ENCODE measurements around the gene SCRG1. TPM values are rescaled to one million over a fixed set of nuclear protein-coding genes. Genes with fewer than 3 reads are reported as not detected.
A peak's percentile ranks its signal among the peaks of the same experiment; 100 is the strongest.

SCRG1 gene
- polyA plus RNA-seq, 12 donors, result 1.7 to 5.5 (median 2.7) TPM; not detected in 2

DNA sequence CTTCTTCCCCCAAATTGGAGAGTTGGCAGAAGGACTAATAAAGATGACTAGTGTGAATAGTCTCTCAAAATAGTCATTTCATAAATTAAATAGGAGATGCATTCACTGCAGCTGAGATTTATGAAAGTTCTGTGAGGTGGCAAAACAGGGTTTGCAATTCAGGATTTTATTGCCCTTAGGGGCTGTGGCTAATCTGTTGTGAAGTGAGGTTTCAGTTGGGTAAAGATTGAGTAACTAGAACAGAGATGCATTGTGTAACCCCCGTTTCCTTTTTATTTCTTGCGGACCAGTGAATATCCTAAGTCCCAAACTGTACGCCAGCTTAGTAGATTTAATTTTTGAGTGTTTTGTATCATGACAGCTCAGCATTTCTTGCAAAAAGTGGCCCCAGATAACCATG is 16.2 kb upstream of the SCRG1 start:
- DNase-seq, result no peak

DNA sequence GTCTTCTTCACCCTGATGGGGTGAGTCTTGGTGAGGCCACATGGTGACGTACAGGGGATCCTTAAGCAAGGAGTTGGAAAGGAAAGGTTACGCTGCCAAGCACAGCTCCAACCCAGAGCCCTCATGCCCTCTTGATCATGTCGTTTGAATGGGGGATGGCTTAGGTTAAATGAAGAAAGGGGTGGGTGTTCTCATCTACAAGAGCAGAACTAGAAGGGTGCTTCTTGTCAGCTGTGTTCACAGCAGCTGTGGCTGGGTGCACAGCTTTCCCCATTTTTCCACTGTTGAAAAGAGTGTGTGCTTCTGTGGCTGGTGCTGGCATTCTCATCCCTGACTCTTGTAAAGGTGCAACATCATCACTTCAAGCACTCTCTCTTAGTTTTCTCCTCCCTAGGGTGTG is 15.5 kb upstream of the SCRG1 start:
- DNase-seq, result no peak

DNA sequence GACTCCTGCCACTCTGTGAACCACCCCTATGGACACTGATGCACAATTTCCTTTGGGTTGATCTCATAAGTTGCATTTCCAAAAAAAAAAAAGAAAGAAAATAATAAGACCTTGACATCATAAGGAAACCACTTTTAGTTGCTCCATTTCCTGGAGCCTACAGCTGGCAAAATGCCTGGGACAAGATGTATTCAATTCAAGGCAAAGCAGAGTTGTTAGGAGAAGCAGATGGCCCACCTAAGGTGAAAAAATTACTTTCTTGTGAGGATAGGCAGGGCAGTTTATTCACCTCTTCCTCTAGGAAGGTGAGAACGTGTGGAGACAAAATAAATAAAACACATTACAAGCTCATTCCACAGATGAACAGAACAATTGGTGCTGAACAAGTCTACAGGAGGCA is 14.1 kb upstream of the SCRG1 start:
- no peak for DNase-seq

DNA sequence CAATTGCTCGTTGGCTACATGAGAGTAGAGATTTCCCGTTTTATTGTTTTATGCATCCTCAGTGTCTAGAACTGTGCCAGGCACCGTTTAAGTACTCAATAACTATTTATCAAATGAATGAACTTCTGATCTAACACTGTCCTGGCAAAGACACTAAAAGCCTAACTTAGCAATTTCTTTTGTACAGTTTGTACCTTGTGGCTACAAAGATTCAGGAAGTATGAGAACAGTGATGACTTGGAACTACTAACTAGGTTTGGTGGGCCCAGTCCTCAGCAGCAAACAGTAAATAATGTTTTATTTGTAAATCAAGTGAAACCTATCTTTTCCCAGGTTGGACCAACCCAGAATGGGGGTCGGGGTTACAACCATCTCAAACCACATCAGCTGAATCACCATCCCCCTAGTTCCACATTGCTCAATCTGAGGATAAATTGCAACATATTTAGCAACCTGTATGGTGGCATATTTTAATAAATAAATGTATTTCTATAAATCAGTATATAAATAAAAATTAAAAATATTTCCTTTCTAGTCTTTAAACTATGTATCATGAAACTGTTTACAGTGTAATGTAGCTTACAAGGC is 12.3 kb upstream of the SCRG1 start:
- no peak for DNase-seq

DNA sequence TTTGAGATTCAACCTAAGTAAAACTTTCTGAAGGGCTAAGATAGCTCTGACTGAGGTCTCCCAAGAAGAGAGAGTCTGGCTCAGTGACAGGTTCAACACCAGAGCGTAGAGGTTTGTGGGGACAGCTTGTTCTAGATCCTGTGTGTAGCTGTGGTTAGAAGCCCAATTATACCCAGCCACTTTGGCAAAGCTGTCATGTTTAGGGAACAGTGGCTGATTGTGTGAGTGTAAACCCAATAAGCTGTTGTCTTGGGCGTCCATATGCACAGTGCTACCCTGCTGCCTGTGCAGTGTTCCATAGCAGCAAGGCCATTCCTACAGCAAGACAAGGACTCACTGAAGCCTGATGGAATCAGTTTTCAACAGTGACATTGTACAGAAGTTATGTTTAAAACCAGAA is 11.2 kb upstream of the SCRG1 start:
- DNase-seq, result no peak

- no peak for DNase-seq
Observed at GRCh38 chr4:173405840-173406606, 7.1 kb upstream of the SCRG1 start.

DNA sequence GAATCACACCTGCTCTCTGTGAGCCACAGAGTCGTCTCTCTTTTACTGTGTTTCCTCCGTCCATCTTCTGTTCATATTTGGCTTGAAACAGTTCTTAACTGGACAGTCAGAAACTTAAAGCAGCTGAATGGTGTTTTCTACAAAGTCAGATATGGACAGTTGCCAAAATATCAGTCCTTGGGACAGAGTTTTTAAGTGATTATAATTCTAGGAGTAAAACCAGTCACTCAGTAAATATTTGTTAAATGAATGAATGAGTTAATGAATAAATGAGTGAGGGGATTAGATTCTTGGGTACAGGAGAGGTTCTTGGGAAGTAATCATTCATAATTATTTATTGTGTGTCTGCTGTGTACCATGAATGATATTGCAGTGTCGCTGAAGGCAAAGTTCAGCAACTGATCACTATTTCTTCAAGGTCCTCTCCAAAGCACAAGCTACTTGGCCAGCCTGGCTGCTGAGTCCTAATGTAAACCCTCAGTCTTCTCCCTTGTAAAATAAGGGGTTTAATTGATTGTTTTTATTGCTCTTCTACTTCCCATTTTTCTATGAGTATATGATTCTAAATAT is 5.5 kb upstream of the SCRG1 start:
- no peak for DNase-seq

GRCh38 chr4:173403051-173403450 is 4.1 kb upstream of the SCRG1 start:
- no peak for DNase-seq

DNA sequence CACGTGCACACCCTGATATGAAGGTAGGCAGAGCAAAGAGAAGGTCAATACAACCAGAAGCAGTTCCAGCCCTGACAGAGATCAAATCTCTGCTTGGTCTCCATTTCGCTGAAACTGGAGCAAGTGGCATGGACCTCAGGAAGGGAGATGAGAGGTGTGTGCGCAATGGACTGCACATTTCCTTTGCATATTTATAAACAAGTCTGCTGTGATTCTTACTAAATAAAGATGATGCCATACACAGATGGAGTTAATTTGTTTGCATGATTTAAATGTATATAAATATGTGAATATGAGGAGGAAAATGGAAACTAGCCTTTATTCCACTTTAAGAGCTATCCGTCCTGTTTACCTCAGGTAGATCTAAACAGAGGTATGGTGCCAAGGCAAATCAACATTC is 2.1 kb upstream of the SCRG1 start:
- DNase-seq, result no peak

- DNase-seq, result no peak
Observed at GRCh38 chr4:173398220-173398619, 696 bp downstream of the SCRG1 start.

DNA sequence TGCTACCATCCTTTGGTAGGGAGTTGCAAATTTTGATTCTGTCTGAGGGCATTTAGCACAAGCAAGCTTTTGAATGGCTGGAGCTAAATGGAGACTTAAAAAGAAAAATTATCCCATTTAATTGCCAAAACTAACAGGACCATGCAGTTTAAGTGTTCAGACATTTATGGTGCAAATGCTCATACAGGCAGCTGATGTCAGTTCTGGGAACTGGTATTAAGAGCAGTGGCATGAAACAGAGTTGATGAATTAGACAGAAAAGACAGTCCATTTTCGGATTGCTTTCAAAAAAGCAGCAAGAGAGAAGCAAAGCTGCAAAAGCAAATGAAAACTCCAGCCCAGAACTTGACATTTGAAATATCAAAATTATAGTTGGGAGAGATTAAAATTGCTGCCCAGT is 1.3 kb downstream of the SCRG1 start:
- no peak for DNase-seq

DNA sequence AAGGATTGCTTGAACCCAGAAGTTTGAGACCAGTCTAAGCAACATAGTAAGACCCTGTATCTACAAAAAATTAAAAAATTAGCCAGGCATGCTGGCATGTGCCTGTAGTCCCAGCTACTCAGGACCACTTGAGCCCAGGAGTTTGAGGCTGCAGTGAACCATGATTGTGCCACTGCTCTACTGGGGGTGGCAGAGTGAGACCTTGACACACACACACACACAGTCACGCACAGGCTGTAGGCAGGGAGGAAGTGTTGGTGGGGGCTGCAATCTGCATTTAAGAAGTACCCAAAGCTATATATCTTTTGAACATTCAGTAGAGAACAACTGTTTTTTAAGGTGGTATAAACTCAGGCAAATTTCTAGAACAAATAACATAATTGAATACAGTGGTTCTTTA is 7.2 kb downstream of the SCRG1 start:
- no peak for DNase-seq

DNA sequence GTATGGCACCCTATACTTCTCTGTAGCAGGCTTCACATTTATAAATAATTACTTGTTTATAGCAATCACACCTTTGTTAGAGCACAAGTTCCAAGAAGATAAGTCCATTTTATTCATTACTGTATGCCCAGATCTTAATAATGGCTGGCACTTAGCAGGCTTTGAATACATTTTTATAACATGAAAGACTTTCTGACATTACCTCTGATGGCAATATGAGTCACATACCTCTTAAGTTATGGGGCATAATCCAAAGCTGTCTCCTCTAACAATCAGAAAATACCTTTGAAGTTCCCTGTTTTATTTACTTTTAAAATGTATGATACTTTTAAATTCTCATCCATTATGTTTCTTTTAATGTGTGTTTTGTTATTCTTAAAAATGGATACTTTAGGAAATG is 12.2 kb downstream of the SCRG1 start:
- DNase-seq, result no peak

- no peak for DNase-seq
Observed at GRCh38 chr4:173382349-173382748, 16.6 kb downstream of the SCRG1 start.

DNA sequence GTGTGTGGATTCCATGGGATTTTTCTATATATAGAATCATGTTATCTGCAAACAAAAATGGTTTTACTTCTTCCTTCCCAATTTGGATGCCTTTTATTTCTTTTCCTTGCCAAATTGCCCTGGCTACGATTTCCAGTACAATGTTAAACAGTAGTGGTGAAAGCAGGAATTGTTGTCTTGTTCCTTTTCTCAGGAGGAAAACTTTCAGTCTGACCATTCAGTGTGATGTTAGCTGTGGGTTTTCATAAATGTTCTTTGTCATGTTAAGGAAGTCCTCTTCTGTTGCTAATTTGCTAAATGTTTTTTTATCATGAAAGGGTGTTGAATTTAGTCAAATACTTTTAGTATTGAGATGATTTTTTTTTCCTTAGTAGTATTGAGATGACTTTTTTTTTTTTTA is 17.3 kb downstream of the SCRG1 start:
- no peak for DNase-seq

DNA sequence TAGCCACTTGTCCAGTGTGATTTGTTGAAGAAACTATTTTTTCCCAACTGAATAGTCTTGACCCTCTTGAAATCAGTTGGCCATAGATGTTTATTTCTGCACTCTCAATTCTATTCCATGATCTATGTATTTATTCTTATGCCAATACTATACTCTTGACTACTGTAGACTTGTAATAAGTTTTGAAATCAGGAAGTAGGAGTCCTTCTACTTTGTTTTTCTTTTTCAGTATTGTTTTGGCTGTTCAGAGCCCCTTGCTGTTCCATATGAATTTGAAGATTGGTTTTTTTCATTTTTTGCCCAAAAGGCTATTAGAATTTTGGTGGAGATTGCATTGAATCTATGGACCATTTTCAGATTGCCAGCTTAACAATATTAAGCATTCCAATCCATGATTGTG is 17.9 kb downstream of the SCRG1 start:
- no peak for DNase-seq

- DNase-seq, result no peak
Observed at GRCh38 chr4:173379929-173380328, 19.0 kb downstream of the SCRG1 start.

DNA sequence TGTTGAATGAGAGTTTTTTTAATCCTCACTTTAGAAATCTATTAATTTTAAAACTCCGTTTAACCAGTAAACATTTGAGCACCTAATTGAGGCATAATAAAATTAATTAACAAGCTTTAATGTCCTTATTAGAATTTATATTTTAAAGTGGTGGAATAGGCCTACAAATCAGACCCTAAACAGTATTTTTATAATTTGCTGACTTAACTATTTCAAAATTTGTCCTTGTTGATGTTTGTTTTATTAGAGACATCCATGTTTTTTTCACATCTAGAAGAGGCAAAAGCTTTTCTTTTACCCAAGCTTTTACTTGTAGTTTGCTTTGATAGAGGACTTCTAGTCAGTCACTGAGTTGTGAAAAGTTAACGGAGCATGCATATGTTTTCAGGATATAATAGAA is 24.3 kb downstream of the SCRG1 start:
- no peak for DNase-seq

DNA sequence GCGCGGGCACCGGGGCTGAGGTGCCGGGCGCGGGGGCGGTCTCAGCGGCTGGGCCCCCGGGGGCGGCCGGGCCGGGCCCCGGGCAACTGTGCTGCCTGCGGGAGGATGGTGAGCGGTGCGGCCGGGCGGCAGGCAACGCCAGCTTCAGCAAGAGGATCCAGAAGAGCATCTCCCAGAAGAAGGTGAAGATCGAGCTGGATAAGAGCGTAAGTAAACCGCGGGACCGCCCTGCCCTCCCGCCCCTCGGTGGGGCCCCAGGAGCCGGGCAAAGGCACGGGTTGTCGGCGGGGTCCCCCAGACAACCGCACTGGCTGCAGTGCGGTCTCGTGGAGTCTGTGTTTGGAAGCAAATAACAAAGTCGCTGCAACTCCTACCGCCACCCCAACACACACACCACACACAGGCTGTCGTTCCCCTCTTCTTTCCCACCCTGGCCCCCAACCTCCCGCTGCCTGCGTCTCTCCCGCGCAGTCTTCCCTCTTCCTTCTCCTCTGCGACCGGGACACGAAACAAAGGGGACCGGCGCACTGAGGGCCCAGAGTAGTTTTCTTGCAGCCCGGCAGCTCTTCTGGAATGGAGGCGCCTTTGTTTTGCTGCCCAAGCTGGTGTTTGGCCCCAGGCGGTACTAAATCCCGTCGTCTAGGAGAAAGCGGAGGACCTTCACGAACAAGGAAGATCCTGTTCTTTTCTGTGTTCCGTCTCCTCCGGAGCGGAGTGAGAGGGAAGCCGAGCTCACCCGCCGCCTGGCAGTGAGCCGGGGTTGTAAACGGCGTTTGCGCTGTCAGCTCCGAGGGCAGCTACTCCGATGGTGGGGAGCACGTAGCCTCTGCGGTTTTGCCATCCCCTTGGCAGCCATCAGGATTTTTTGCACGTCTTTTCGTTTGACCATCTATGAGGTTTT is 27.4 kb downstream of the SCRG1 start:
- DNase-seq, result peak; percentile 84

GRCh38 chr4:173370477-173371291 is 28.2 kb downstream of the SCRG1 start, which contains the start of gene SAP30:
Gene SAP30 (plus strand): TSS chr4:173370954. CDS start chr4:173371183, 229 bp downstream.
- DNase-seq, result peak; percentile 100

DNA sequence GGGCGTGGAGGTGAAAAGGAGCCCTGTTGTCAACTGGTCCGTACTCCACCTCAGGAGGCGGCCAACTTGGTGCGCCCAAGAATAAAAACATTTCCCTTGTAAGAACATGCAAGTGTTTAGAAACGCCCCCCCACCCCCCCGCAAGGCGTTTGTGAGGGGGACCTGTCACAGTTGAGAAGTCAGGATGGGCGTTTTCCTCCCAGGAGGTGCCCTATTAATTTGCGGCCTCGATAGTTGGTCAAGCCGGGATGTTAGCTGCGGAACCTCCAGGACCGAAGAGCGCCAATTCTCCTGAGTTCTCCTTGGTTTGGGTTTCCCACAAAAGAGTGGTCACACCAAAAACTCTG is 28.8 kb downstream of the SCRG1 start:
- no peak for DNase-seq

DNA sequence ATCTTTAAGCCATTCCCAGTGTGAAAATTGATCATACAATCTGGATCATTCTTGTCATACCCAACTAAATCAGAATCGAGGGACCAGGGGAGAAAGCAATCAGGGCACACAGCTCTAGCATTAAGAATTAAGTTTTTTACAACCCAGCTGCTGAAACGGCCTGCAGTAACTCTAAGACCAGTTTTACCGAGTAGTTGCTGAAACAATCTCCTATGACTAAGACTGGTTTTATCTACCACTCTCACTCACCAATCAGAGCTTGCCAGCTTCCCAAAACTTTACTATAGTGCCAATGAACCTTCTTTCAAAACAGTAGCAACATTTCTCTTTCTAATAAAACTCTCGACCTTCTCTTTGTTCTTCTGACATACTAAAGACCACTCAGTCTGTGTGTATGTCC is 31.0 kb downstream of the SCRG1 start:
- DNase-seq, result no peak

Measured in muscle of arm (tissue), 12 donors.